WTC11 (cell line): ENCODE measurements around the gene MYO16. TPM values are rescaled to one million over a fixed set of nuclear protein-coding genes. Genes with fewer than 3 reads are reported as not detected.

Source experiments
- ATAC-seq: fragments of 200-7000 bp; cut with Tn5 transposase; 2 replicates; pipeline ENCODE4 v1.10.0; 2021; ENCODE audit warnings: mild to moderate bottlenecking, moderate library complexity
- CTCF ChIA-PET: fragments of 300-600 bp; sonication (Branson Sonifier 250); formaldehyde crosslinking; loops from one replicate; lab custom pipeline; 2021; ENCODE audit warnings: antibody characterized with exemption; lab: Charles Lee
- POLR2A ChIA-PET: fragments of 350-600 bp; sonication (Branson Sonifier 250); formaldehyde crosslinking; loops from one replicate; lab custom pipeline; 2021; ENCODE audit warnings: antibody characterized with exemption; lab: Charles Lee
- DNase-seq: peaks from one replicate; pipeline ENCODE4 v3.0.0; 2021; ENCODE audit warnings: low spot score
- H3K27ac Mint-ChIP-seq: 2 replicates; pipeline ENCODE4 v1.8.0; 2021; ENCODE audit warnings: mixed read lengths
- H3K27me3 Mint-ChIP-seq: 2 replicates; pipeline ENCODE4 v1.8.0; 2021; ENCODE audit warnings: low read depth, mild to moderate bottlenecking, moderate library complexity, mixed read lengths
- H3K36me3 Mint-ChIP-seq: 2 replicates; pipeline ENCODE4 v1.8.0; 2021; ENCODE audit warnings: mixed read lengths
- H3K4me1 Mint-ChIP-seq: 2 replicates; pipeline ENCODE4 v1.8.0; 2022; ENCODE audit warnings: mixed read lengths
- H3K4me3 Mint-ChIP-seq: 2 replicates; pipeline ENCODE4 v1.8.0; 2021; ENCODE audit warnings: mild to moderate bottlenecking, moderate library complexity, mixed read lengths
- H3K9me3 Mint-ChIP-seq: 2 replicates; pipeline ENCODE4 v1.8.0; 2021; ENCODE audit warnings: mixed read lengths
- ATF1 ChIP-seq: sonication (generic); formaldehyde crosslinking; IDR thresholded peaks from 2 replicates; pipeline ENCODE4 v1.8.1; 2023; ENCODE audit warnings: mild to moderate bottlenecking, moderate library complexity, missing genetic modification reagents
- CBFB ChIP-seq: sonication (generic); formaldehyde crosslinking; IDR thresholded peaks from 2 replicates; pipeline ENCODE4 v1.8.1; 2022; ENCODE audit warnings: mild to moderate bottlenecking, low read depth, missing genetic modification reagents
- CREB1 ChIP-seq: sonication (generic); formaldehyde crosslinking; IDR thresholded peaks from 2 replicates; pipeline ENCODE4 v1.8.0; 2023; ENCODE audit warnings: mild to moderate bottlenecking, missing genetic modification reagents
- ETV6 ChIP-seq: sonication (generic); formaldehyde crosslinking; IDR thresholded peaks from 2 replicates; pipeline ENCODE4 v1.8.1; 2022; ENCODE audit warnings: mild to moderate bottlenecking, missing genetic modification reagents
- FOXJ3 ChIP-seq: sonication (generic); formaldehyde crosslinking; IDR thresholded peaks from 2 replicates; pipeline ENCODE4 v1.9.0; 2021; ENCODE audit warnings: missing genetic modification reagents, mild to moderate bottlenecking, borderline replicate concordance
- FOXP1 ChIP-seq: sonication (generic); formaldehyde crosslinking; IDR thresholded peaks from 2 replicates; pipeline ENCODE4 v1.8.0; 2022; ENCODE audit warnings: missing genetic modification reagents, mild to moderate bottlenecking, moderate library complexity, borderline replicate concordance
- GRHL2 ChIP-seq: fragments of 250-450 bp; sonication (Bioruptor Pico); IDR thresholded peaks from 2 replicates; pipeline ENCODE4 v1.8.0; 2022; ENCODE audit warnings: mild to moderate bottlenecking, moderate library complexity; ENCODE audit not compliant: insufficient replicate concordance, severe bottlenecking
- NFE2L1 ChIP-seq: sonication (generic); formaldehyde crosslinking; IDR thresholded peaks from 2 replicates; pipeline ENCODE4 v1.8.1; 2023; ENCODE audit warnings: missing genetic modification reagents
- ZNF219 ChIP-seq: sonication (generic); formaldehyde crosslinking; IDR thresholded peaks from 2 replicates; pipeline ENCODE4 v1.8.0; 2023; ENCODE audit warnings: missing genetic modification reagents, mild to moderate bottlenecking, borderline replicate concordance
- total RNA-seq: library from RNA; stranded (reverse); gene quantifications from 3 replicates; pipeline ENCODE4 v1.2.3, GENCODE V29; 2021
- TF ChIP-seq, protein P1 (sequence below): sonication (generic); formaldehyde crosslinking; IDR thresholded peaks from 2 replicates; pipeline ENCODE4 v1.8.1; 2023; ENCODE audit warnings: mild to moderate bottlenecking, missing genetic modification reagents, moderate library complexity
- TF ChIP-seq, protein P2 (sequence below): sonication (generic); formaldehyde crosslinking; IDR thresholded peaks from 2 replicates; pipeline ENCODE4 v1.8.1; 2022; ENCODE audit warnings: mild to moderate bottlenecking, moderate library complexity, missing genetic modification reagents
- TF ChIP-seq, protein P3 (sequence below): sonication (generic); formaldehyde crosslinking; IDR thresholded peaks from 2 replicates; pipeline ENCODE4 v1.8.0; 2023; ENCODE audit warnings: missing genetic modification reagents, mild to moderate bottlenecking, borderline replicate concordance
- TF ChIP-seq, protein P4 (sequence below): sonication (generic); formaldehyde crosslinking; IDR thresholded peaks from 2 replicates; pipeline ENCODE4 v1.8.0; 2022; ENCODE audit warnings: mild to moderate bottlenecking, missing genetic modification reagents
- TF ChIP-seq, protein P5 (sequence below): fragments of 200-600 bp; IDR thresholded peaks from 2 replicates; pipeline ENCODE4 v1.8.0; 2022; ENCODE audit warnings: antibody characterized with exemption
- TF ChIP-seq, protein P6 (sequence below): sonication (generic); formaldehyde crosslinking; IDR thresholded peaks from 2 replicates; pipeline ENCODE4 v1.8.1; 2022; ENCODE audit warnings: low read depth, mild to moderate bottlenecking, moderate library complexity, missing genetic modification reagents, borderline replicate concordance
- TF ChIP-seq, protein P7 (sequence below): sonication (generic); formaldehyde crosslinking; IDR thresholded peaks from 2 replicates; pipeline ENCODE4 v1.8.0; 2022; ENCODE audit warnings: mild to moderate bottlenecking, missing genetic modification reagents
- TF ChIP-seq, protein P8 (sequence below): sonication (generic); formaldehyde crosslinking; IDR thresholded peaks from 2 replicates; pipeline ENCODE4 v1.8.0; 2022; ENCODE audit warnings: mild to moderate bottlenecking, missing genetic modification reagents
- TF ChIP-seq, protein P9 (sequence below): fragments of 250-450 bp; sonication (Bioruptor Pico); IDR thresholded peaks from 2 replicates; pipeline ENCODE4 v1.9.0; 2021; ENCODE audit warnings: moderate library complexity, mild to moderate bottlenecking, inconsistent platforms, borderline replicate concordance

The MYO16 gene
- total RNA-seq, 1 experiment from 2014 or later = 0.09 TPM

DNA sequence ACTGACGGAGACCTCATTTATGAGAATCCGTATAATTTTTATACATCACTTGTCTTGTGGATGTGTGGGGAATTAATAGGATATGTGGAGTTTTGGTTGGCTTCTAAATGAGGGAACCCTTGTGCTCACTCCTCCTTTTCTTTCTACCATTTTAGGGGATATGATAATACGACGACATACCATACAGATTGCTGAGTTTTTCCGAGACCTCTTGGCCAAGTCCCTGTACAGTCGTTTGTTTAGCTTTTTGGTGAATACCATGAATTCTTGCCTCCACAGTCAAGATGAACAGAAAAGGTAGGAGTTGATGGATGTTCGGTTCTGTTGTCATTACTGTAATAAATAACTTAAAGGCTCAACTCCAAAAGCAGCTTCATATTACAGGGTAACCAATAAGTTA is 335.2 kb downstream of the MYO16 start:
- no peaks in the 10 kb centered on the region for H3K36me3 Mint-ChIP-seq
- no peaks in the 10 kb centered on the region for H3K9me3 Mint-ChIP-seq
- ChIA-PET POLR2A (no interaction called here), CTCF (no interaction called here)
- no peak for DNase-seq
- no peak for ATAC-seq
- H3K27ac Mint-ChIP-seq = no peak overlapping the region
- H3K4me3 Mint-ChIP-seq = no peak overlapping the region
- no peaks in the 10 kb centered on the region for H3K27me3 Mint-ChIP-seq
- H3K4me1 Mint-ChIP-seq = peaks cover 4% of the 10 kb centered on the region
- TF ChIP-seq, protein P1, sequence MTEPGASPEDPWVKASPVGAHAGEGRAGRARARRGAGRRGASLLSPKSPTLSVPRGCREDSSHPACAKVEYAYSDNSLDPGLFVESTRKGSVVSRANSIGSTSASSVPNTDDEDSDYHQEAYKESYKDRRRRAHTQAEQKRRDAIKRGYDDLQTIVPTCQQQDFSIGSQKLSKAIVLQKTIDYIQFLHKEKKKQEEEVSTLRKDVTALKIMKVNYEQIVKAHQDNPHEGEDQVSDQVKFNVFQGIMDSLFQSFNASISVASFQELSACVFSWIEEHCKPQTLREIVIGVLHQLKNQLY = no peak
- TF ChIP-seq, protein P2, sequence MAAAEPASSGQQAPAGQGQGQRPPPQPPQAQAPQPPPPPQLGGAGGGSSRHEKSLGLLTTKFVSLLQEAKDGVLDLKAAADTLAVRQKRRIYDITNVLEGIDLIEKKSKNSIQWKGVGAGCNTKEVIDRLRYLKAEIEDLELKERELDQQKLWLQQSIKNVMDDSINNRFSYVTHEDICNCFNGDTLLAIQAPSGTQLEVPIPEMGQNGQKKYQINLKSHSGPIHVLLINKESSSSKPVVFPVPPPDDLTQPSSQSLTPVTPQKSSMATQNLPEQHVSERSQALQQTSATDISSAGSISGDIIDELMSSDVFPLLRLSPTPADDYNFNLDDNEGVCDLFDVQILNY (CRISPR knock-in tag) = no peak
- TF ChIP-seq, protein P3, sequence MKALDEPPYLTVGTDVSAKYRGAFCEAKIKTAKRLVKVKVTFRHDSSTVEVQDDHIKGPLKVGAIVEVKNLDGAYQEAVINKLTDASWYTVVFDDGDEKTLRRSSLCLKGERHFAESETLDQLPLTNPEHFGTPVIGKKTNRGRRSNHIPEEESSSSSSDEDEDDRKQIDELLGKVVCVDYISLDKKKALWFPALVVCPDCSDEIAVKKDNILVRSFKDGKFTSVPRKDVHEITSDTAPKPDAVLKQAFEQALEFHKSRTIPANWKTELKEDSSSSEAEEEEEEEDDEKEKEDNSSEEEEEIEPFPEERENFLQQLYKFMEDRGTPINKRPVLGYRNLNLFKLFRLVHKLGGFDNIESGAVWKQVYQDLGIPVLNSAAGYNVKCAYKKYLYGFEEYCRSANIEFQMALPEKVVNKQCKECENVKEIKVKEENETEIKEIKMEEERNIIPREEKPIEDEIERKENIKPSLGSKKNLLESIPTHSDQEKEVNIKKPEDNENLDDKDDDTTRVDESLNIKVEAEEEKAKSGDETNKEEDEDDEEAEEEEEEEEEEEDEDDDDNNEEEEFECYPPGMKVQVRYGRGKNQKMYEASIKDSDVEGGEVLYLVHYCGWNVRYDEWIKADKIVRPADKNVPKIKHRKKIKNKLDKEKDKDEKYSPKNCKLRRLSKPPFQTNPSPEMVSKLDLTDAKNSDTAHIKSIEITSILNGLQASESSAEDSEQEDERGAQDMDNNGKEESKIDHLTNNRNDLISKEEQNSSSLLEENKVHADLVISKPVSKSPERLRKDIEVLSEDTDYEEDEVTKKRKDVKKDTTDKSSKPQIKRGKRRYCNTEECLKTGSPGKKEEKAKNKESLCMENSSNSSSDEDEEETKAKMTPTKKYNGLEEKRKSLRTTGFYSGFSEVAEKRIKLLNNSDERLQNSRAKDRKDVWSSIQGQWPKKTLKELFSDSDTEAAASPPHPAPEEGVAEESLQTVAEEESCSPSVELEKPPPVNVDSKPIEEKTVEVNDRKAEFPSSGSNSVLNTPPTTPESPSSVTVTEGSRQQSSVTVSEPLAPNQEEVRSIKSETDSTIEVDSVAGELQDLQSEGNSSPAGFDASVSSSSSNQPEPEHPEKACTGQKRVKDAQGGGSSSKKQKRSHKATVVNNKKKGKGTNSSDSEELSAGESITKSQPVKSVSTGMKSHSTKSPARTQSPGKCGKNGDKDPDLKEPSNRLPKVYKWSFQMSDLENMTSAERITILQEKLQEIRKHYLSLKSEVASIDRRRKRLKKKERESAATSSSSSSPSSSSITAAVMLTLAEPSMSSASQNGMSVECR (CRISPR knock-in tag) = no peak
- no peak for TF ChIP-seq ATF1 (CRISPR knock-in tag)
- TF ChIP-seq, protein P4, sequence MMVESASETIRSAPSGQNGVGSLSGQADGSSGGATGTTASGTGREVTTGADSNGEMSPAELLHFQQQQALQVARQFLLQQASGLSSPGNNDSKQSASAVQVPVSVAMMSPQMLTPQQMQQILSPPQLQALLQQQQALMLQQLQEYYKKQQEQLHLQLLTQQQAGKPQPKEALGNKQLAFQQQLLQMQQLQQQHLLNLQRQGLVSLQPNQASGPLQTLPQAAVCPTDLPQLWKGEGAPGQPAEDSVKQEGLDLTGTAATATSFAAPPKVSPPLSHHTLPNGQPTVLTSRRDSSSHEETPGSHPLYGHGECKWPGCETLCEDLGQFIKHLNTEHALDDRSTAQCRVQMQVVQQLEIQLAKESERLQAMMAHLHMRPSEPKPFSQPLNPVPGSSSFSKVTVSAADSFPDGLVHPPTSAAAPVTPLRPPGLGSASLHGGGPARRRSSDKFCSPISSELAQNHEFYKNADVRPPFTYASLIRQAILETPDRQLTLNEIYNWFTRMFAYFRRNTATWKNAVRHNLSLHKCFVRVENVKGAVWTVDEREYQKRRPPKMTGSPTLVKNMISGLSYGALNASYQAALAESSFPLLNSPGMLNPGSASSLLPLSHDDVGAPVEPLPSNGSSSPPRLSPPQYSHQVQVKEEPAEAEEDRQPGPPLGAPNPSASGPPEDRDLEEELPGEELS (CRISPR knock-in tag) = no peak
- no peak for TF ChIP-seq ZNF219 (CRISPR knock-in tag)
- TF ChIP-seq FOXP1 (CRISPR knock-in tag) = no peak
- TF ChIP-seq, all 79 proteins: peak for 0

DNA sequence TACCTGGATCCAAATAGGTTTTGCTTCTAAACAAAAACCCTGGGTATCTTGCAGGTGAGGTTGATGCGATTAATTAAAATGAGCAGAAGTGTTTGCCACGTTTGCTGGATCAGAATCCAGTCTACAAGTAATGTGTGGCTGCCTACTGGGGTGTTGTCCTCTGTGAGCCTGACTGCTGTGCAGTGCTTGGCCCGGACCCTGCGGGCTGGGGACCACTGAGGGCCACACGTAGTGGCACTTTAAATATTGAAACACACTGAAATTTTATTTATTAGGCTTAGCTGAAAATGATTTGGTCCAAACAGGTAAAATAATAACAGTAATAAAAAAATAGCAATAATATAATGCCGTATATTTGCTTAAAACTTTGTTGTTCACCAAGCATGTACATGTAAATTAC is 338.0 kb downstream of the MYO16 start:
- Mint-ChIP-seq H3K4me1 (no peaks in the 10 kb centered on the region), H3K27ac (no peak overlapping the region), H3K9me3 (no peaks in the 10 kb centered on the region)
- ATAC-seq = no peak
- TF ChIP-seq, protein P5, sequence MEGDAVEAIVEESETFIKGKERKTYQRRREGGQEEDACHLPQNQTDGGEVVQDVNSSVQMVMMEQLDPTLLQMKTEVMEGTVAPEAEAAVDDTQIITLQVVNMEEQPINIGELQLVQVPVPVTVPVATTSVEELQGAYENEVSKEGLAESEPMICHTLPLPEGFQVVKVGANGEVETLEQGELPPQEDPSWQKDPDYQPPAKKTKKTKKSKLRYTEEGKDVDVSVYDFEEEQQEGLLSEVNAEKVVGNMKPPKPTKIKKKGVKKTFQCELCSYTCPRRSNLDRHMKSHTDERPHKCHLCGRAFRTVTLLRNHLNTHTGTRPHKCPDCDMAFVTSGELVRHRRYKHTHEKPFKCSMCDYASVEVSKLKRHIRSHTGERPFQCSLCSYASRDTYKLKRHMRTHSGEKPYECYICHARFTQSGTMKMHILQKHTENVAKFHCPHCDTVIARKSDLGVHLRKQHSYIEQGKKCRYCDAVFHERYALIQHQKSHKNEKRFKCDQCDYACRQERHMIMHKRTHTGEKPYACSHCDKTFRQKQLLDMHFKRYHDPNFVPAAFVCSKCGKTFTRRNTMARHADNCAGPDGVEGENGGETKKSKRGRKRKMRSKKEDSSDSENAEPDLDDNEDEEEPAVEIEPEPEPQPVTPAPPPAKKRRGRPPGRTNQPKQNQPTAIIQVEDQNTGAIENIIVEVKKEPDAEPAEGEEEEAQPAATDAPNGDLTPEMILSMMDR = no peak
- TF ChIP-seq, protein P6, sequence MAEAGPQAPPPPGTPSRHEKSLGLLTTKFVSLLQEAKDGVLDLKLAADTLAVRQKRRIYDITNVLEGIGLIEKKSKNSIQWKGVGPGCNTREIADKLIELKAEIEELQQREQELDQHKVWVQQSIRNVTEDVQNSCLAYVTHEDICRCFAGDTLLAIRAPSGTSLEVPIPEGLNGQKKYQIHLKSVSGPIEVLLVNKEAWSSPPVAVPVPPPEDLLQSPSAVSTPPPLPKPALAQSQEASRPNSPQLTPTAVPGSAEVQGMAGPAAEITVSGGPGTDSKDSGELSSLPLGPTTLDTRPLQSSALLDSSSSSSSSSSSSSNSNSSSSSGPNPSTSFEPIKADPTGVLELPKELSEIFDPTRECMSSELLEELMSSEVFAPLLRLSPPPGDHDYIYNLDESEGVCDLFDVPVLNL (CRISPR knock-in tag) = no peak
- TF ChIP-seq, protein P7, sequence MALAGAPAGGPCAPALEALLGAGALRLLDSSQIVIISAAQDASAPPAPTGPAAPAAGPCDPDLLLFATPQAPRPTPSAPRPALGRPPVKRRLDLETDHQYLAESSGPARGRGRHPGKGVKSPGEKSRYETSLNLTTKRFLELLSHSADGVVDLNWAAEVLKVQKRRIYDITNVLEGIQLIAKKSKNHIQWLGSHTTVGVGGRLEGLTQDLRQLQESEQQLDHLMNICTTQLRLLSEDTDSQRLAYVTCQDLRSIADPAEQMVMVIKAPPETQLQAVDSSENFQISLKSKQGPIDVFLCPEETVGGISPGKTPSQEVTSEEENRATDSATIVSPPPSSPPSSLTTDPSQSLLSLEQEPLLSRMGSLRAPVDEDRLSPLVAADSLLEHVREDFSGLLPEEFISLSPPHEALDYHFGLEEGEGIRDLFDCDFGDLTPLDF = no peak
- TF ChIP-seq, protein P8, sequence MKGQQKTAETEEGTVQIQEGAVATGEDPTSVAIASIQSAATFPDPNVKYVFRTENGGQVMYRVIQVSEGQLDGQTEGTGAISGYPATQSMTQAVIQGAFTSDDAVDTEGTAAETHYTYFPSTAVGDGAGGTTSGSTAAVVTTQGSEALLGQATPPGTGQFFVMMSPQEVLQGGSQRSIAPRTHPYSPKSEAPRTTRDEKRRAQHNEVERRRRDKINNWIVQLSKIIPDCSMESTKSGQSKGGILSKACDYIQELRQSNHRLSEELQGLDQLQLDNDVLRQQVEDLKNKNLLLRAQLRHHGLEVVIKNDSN (CRISPR knock-in tag) = no peak
- TF ChIP-seq, protein P9, sequence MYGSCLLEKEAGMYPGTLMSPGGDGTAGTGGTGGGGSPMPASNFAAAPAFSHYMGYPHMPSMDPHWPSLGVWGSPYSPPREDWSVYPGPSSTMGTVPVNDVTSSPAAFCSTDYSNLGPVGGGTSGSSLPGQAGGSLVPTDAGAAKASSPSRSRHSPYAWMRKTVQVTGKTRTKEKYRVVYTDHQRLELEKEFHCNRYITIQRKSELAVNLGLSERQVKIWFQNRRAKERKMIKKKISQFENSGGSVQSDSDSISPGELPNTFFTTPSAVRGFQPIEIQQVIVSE (CRISPR knock-in tag) = no peak
- TF ChIP-seq GRHL2 (CRISPR knock-in tag) (no peak), NFE2L1 (no peak), CBFB (CRISPR knock-in tag) (no peak), CREB1 (no peak), FOXJ3 (CRISPR knock-in tag) (no peak), ETV6 (CRISPR knock-in tag) (no peak)
- TF ChIP-seq, all 79 proteins: peak for 0
- Mint-ChIP-seq H3K27me3 (no peaks in the 10 kb centered on the region), H3K4me3 (no peak overlapping the region), H3K36me3 (no peaks in the 10 kb centered on the region)
- POLR2A ChIA-PET = no interaction called here
- DNase-seq = no peak
- CTCF ChIA-PET = no interaction called here
